Mesenchymal stem cell (in vitro differentiated cells and primary cell): ENCODE results near the gene TMEM114.

Experiments used
- DNase-seq: peaks from one replicate; pipeline ENCODE4 v3.0.0-alpha.2; 2013
- H2AFZ ChIP-seq: one replicate; pipeline ENCODE4 v1.6.1; 2013; ENCODE audit warnings: low read depth, mild to moderate bottlenecking, control low read depth, inconsistent platforms, low read length, moderate library complexity
- H2AK5ac ChIP-seq: 2 replicates; pipeline ENCODE4 v1.6.1; 2013; ENCODE audit warnings: low read length, moderate library complexity, mild to moderate bottlenecking, inconsistent platforms; ENCODE audit not compliant: severe bottlenecking
- H2BK120ac ChIP-seq: one replicate; pipeline ENCODE4 v1.6.1; 2013; ENCODE audit warnings: low read depth, mild to moderate bottlenecking, inconsistent platforms, low read length, moderate library complexity
- H2BK12ac ChIP-seq, 2 experiments: one replicate each; pipeline ENCODE4 v1.6.1; 2013; ENCODE audit warnings: inconsistent platforms in 2 of 2, low read length in 2 of 2, mild to moderate bottlenecking in 2 of 2, moderate library complexity in 2 of 2, control low read depth in 1 of 2
- H2BK15ac ChIP-seq: one replicate; pipeline ENCODE4 v1.6.1; 2013; ENCODE audit warnings: mild to moderate bottlenecking, low read depth, inconsistent platforms; ENCODE audit not compliant: poor library complexity, severe bottlenecking
- H2BK5ac ChIP-seq: 2 replicates; pipeline ENCODE4 v1.6.1; 2013; ENCODE audit warnings: low read depth, mild to moderate bottlenecking, low read length, control low read depth, inconsistent platforms; ENCODE audit not compliant: poor library complexity, severe bottlenecking
- H3K14ac ChIP-seq, 2 experiments: one replicate each; pipeline ENCODE4 v1.6.1; 2013; ENCODE audit warnings: inconsistent platforms in 2 of 2, low read length in 2 of 2, control low read depth in 1 of 2, mild to moderate bottlenecking in 1 of 2, moderate library complexity in 1 of 2
- H3K18ac ChIP-seq, 2 experiments: one replicate each; pipeline ENCODE4 v1.6.1; 2013; ENCODE audit warnings: inconsistent platforms in 2 of 2, low read length in 2 of 2, control low read depth in 1 of 2, low read depth in 1 of 2, mild to moderate bottlenecking in 1 of 2
- H3K23ac ChIP-seq, 2 experiments: one replicate each; pipeline ENCODE4 v1.6.1; 2013; ENCODE audit warnings: inconsistent platforms in 2 of 2, low read length in 2 of 2, mild to moderate bottlenecking in 2 of 2, moderate library complexity in 2 of 2, control low read depth in 1 of 2
- H3K27ac ChIP-seq: 2 replicates; pipeline ENCODE4 v1.5.1; 2013; ENCODE audit warnings: mild to moderate bottlenecking, moderate library complexity, low read length, control low read depth, inconsistent platforms; ENCODE audit not compliant: poor library complexity, severe bottlenecking
- H3K27me3 ChIP-seq, 2 experiments: 2 replicates each; pipeline versions ENCODE4 v1.6.1 to v1.7.0; 2013; ENCODE audit warnings: low read length in 2 of 2, mild to moderate bottlenecking in 2 of 2, moderate library complexity in 2 of 2, control low read depth in 1 of 2, inconsistent platforms in 1 of 2; ENCODE audit not compliant: control insufficient read depth in 1 of 2, insufficient read depth in 1 of 2
- H3K36me3 ChIP-seq, 2 experiments: 2 replicates each; pipeline versions ENCODE4 v1.6.1 to v1.7.0; 2013; ENCODE audit warnings: low read length in 2 of 2, control low read depth in 1 of 2, inconsistent platforms in 1 of 2, low read depth in 1 of 2, mild to moderate bottlenecking in 1 of 2; ENCODE audit not compliant: insufficient read depth in 2 of 2, control insufficient read depth in 1 of 2
- H3K4ac ChIP-seq, 2 experiments: one replicate each; pipeline ENCODE4 v1.6.1; 2013; ENCODE audit warnings: inconsistent platforms in 2 of 2, low read length in 2 of 2, mild to moderate bottlenecking in 2 of 2, moderate library complexity in 2 of 2, control low read depth in 1 of 2, low read depth in 1 of 2
- H3K4me1 ChIP-seq: 2 replicates; pipeline ENCODE4 v1.6.1; 2013; ENCODE audit warnings: low read depth, low read length, control low read depth; ENCODE audit not compliant: control insufficient read depth, insufficient read depth
- H3K4me2 ChIP-seq: 2 replicates; pipeline ENCODE4 v1.6.1; 2013; ENCODE audit warnings: low read length, mild to moderate bottlenecking, inconsistent platforms; ENCODE audit not compliant: poor library complexity, severe bottlenecking
- H3K4me3 ChIP-seq, 2 experiments: 2 replicates each; pipeline versions ENCODE4 v1.5.1 to v1.7.0; 2013; ENCODE audit warnings: low read length in 2 of 2, mild to moderate bottlenecking in 2 of 2, control low read depth in 1 of 2, low read depth in 1 of 2; ENCODE audit not compliant: insufficient read depth in 1 of 2
- H3K79me1 ChIP-seq: replicated peaks from 2 replicates; pipeline ENCODE4 v1.6.1; 2013; ENCODE audit warnings: mild to moderate bottlenecking, control low read depth, low read length, inconsistent platforms; ENCODE audit not compliant: poor library complexity, severe bottlenecking
- H3K9ac ChIP-seq: 2 replicates; pipeline ENCODE4 v1.7.0; 2013; ENCODE audit warnings: mild to moderate bottlenecking, low read length, moderate library complexity
- H3K9me3 ChIP-seq: 2 replicates; pipeline ENCODE4 v1.7.0; 2013; ENCODE audit warnings: mild to moderate bottlenecking, low read length; ENCODE audit not compliant: control insufficient read depth
- H4K8ac ChIP-seq: one replicate; pipeline ENCODE4 v1.6.1; 2013; ENCODE audit warnings: inconsistent platforms, mild to moderate bottlenecking, low read length, moderate library complexity
- H4K91ac ChIP-seq: one replicate; pipeline ENCODE4 v1.6.1; 2013; ENCODE audit warnings: mild to moderate bottlenecking, low read length, inconsistent platforms
- WGBS: methylation state at CpG from one replicate; pipeline ENCODE4 v1.1.7; 2013; ENCODE audit warnings: mixed read lengths; 5-methylcytosine and 5-hydroxymethylcytosine counted together

Gene TMEM114

DNA sequence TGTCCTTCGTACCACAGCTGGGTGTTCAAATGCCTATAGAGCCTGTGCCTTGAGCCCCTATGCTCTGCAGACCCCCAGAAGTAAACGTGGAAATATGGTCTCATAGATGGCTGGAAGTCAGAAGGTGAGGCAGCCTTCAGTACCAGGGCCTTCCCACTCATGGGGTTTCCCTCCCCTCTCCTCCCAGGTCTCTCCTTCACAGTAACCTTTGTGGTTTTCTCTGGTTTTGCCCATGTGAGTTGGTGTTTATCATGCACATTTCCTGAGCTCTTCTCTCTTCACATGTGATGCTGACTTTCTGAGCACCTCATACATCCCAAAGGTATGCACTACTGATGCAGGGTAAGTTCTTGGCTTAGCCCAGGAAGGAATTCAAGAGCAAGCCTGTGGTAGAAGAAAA, 35.4 kb downstream of the TMEM114 start:
- no peak overlapping the region for H2BK5ac ChIP-seq
- H2AK5ac ChIP-seq, result no peak overlapping the region
- H3K4me2 ChIP-seq, result no peak overlapping the region
- no peak overlapping the region for H3K23ac ChIP-seq
- H3K27me3 ChIP-seq, result peaks cover 4 to 29% of the 10 kb centered on the region in 2 experiments
- H2BK15ac ChIP-seq, result no peak overlapping the region
- H3K14ac ChIP-seq, result no peak overlapping the region
- H3K36me3 ChIP-seq, result no peaks in the 10 kb centered on the region
- H3K9ac ChIP-seq, result no peak overlapping the region
- no peak overlapping the region for H2AFZ ChIP-seq
- WGBS, result 50% methylated on average over 2 of the region's 2 CpGs
- H3K18ac ChIP-seq, result no peak overlapping the region
- no peak overlapping the region for H4K91ac ChIP-seq
- no peak for DNase-seq
- H4K8ac ChIP-seq, result no peak overlapping the region
- H2BK12ac ChIP-seq, result no peak overlapping the region
- H3K27ac ChIP-seq, result no peak overlapping the region
- H3K79me1 ChIP-seq, result no peaks in the 10 kb centered on the region
- H3K4me3 ChIP-seq, result no peak overlapping the region
- H3K9me3 ChIP-seq, result no peaks in the 10 kb centered on the region
- H3K4ac ChIP-seq, result no peak overlapping the region
- no peak overlapping the region for H2BK120ac ChIP-seq
- H3K4me1 ChIP-seq, result no peaks in the 10 kb centered on the region

- WGBS, result 89% methylated on average over 1 of the region's 4 CpGs
- H3K9ac ChIP-seq, result no peak overlapping the region
- H3K36me3 ChIP-seq, result no peaks in the 10 kb centered on the region
- no peaks in the 10 kb centered on the region for H3K9me3 ChIP-seq
- H2BK15ac ChIP-seq, result no peak overlapping the region
- no peak overlapping the region for H4K8ac ChIP-seq
- no peak overlapping the region for H2BK12ac ChIP-seq
- peaks cover 4 to 29% of the 10 kb centered on the region in 2 experiments for H3K27me3 ChIP-seq
- H3K27ac ChIP-seq, result no peak overlapping the region
- no peak overlapping the region for H2BK5ac ChIP-seq
- no peaks in the 10 kb centered on the region for H3K4me1 ChIP-seq
- H3K4ac ChIP-seq, result no peak overlapping the region
- no peak overlapping the region for H2AFZ ChIP-seq
- DNase-seq, result no peak
- H3K14ac ChIP-seq, result no peak overlapping the region
- H3K79me1 ChIP-seq, result no peaks in the 10 kb centered on the region
- no peak overlapping the region for H2AK5ac ChIP-seq
- no peak overlapping the region for H2BK120ac ChIP-seq
- no peak overlapping the region for H3K23ac ChIP-seq
- no peak overlapping the region for H4K91ac ChIP-seq
- H3K18ac ChIP-seq, result no peak overlapping the region
- H3K4me2 ChIP-seq, result no peak overlapping the region
- no peak overlapping the region for H3K4me3 ChIP-seq
These were observed 36.3 kb downstream of the TMEM114 start for GRCh38 chr16:8554022-8554421.

GRCh38 chr16:8552487-8553221, 37.7 kb downstream of the TMEM114 start:
- Histone ChIP-seq H3K18ac (no peak overlapping the region), H3K4me1 (no peaks in the 10 kb centered on the region), H2BK5ac (no peak overlapping the region), H4K91ac (no peak overlapping the region), H3K79me1 (no peaks in the 10 kb centered on the region), H3K4me2 (no peak overlapping the region), H2BK12ac (no peak overlapping the region), H3K4me3 (no peak overlapping the region), H2BK15ac (no peak overlapping the region), H2AFZ (no peak overlapping the region), H3K4ac (no peak overlapping the region), H2AK5ac (no peak overlapping the region), H2BK120ac (no peak overlapping the region), H3K23ac (no peak overlapping the region), H3K36me3 (no peaks in the 10 kb centered on the region), H3K9me3 (no peaks in the 10 kb centered on the region), H3K27ac (no peak overlapping the region), H4K8ac (no peak overlapping the region), H3K14ac (no peak overlapping the region), H3K27me3 (peaks cover 4 to 24% of the 10 kb centered on the region in 2 experiments), H3K9ac (no peak overlapping the region)
- 60% methylated on average over 11 of the region's 11 CpGs for WGBS
- DNase-seq, result no peak

DNA sequence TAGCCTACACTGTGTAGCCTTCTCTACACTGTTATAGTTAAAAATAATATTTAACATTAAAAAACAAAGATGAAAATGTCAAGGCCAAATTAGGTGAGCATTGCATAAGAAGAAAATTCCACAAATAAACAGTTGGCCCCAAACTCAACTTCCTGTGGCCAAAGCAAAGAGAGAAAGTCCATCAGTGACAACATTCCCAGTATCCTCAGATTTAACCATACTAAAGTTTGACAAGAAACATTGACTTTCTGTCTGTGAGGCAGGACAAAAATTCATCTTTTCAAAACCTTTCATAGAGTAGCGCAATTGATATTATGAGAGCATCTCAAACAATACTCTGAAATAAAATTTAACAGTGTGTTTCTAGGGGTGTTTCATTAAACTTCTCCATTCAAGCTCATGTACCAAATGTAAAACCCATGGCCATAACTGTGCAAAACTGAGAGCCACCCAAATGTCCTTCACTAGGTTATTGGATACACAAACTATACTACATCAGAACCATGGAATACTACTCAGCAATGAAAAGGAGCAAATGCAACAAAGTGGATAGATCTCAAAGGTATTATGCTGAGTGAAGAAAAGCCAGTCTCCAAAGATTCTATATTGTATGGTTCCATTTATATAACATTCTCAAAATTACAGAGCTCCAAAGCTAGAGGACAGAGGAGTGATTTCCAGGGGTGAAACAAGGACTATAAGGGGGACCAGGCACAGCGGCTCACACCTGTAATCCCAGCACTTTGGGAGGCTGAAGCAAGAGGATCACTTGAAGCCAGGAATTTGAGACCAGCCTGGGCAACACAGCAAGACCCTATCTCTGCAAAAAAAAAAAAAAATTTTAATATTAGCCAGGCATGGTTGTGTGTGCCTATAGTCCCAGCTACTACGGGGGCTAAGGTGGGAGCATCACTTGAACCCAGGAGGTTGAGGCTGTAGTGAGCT, 38.7 kb downstream of the TMEM114 start:
- no peak overlapping the region for H3K23ac ChIP-seq
- no peak for DNase-seq
- H2BK12ac ChIP-seq, result no peak overlapping the region
- no peak overlapping the region for H2AK5ac ChIP-seq
- no peak overlapping the region for H3K27ac ChIP-seq
- H4K91ac ChIP-seq, result no peak overlapping the region
- H3K9ac ChIP-seq, result no peak overlapping the region
- H2BK120ac ChIP-seq, result no peak overlapping the region
- no peak overlapping the region for H2AFZ ChIP-seq
- WGBS, result 57% methylated on average over 2 of the region's 3 CpGs
- H3K18ac ChIP-seq, result no peak overlapping the region
- H4K8ac ChIP-seq, result no peak overlapping the region
- peaks cover 4 to 27% of the 10 kb centered on the region in 2 experiments for H3K27me3 ChIP-seq
- H3K79me1 ChIP-seq, result no peaks in the 10 kb centered on the region
- H3K9me3 ChIP-seq, result no peaks in the 10 kb centered on the region
- H3K4me2 ChIP-seq, result no peak overlapping the region
- no peaks in the 10 kb centered on the region for H3K4me1 ChIP-seq
- no peaks in the 10 kb centered on the region for H3K36me3 ChIP-seq
- no peak overlapping the region for H2BK5ac ChIP-seq
- no peak overlapping the region for H3K4ac ChIP-seq
- no peak overlapping the region for H3K4me3 ChIP-seq
- H3K14ac ChIP-seq, result no peak overlapping the region
- no peak overlapping the region for H2BK15ac ChIP-seq
